Measurements from ENCODE around the gene C1orf116.

The C1orf116 gene

DNA sequence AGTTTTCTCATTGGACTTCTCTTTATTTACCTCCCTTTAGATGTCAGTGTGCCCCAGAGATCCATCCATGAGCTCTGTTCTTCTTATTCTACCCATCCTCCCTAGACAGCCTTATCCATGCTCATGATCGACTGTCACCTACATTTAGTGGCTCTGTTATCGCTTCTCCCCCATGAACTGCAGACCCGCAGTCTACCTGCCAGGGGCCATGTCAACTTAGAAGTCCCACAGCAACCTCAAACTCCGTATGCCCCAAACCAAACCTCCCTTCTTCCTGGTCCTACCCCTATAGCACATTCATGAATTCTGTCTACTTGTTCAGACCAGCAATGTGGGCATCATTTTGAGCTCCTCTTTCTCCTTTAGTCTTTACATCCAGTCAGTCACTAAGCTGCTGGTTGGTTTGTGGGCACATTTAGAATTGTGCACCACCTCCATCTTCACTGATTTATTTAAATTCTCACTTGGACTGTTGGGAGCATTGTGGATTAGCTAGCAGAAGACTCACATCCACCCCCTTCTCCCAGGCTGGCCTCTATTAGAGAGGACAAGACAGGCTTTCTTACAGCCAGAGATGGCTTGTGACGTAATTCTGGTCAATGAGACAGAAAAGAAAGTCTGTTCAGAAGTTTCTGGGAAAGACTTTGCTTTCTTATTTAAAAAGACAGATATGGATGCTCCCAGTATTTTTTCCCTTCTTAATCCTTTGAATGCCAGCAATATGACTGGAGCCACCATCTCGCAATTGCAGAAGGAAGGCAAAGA lies 19.1 kb downstream of the C1orf116 start:
- H3K4me3 ChIP-seq (ENCODE audit: low read length) = no peak overlapping the region
- TF ChIP-seq ZNF274 (IDR thresholded peaks at IDR 0.05; ENCODE audit: low read depth, low read length) = no peak

DNA sequence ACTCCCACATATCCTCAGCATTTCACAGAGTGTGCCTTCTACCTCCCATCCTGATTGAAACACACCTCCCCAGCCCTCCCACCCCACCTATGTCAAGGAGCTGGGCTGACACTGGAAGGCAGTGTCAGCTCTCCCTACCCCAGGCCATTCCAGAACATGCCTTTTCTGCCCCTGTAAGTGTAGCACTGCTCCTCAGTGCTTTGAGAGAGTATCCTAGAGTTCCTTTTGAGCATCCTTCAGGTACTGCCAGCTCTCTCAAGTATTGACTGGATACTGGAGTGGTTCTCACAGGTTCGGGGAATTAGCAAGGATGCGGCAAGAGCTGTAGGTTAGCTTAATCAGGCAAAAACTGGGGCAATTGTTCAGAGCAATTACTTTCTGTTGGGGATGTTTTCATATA lies 21.8 kb downstream of the C1orf116 start:
- H3K4me3 ChIP-seq (ENCODE audit: low read length) = no peak overlapping the region
- no peak for TF ChIP-seq ZNF274 (IDR thresholded peaks at IDR 0.05; ENCODE audit: low read depth, low read length)

DNA sequence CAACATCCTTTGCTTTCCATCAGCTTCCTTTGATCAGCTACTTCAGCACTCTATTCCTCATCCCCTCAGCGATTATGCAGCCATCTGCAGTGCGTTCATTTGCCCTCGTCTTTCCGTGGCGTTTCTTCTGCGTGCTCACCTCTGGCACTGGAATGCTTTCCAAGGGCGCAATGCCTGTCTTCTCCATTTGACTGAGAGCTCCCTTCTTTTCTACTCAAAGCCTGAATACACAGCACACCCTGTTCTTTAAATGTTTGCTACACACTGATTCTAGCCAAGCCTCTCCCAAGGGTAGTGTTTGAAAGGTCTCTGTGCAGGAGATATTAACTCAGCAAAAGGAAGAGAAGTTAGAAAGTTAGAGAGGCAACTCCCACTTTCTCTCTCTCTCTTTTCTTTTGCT lies 22.6 kb downstream of the C1orf116 start:
- no peak for TF ChIP-seq ZNF274 (IDR thresholded peaks at IDR 0.05; ENCODE audit: low read depth, low read length)

DNA sequence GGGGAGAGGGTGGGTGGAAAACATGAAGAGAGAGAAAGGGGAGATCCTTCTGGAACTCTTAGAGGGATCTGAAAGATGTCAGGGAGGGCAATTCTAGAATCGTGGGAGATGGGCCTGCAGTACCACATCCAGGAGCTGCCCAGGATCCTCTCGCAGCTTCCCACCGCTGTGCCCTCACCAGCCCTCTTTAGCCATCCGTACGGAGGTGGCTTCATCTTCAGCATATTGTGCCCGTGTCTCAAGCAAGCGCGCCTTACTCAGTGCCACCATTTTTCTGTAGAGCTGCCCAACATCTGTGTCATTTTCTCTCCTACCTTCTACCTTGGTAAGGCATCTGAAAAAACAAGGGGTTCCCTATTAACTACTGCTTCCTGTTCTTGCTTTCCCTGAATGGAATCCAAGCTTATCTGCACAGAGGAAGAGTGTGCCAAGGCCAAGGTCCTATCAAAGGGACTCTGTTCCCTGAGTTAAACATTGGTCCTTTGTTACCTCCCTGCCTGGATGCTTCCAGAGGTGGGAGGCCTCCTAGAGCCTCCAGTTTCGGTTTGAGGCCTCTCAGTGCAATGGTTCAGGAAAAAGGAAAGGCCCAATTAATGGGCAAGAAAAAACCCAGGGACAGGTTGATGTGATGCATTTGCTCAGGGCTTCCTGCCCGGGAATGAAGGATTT lies 23.2 kb downstream of the C1orf116 start:
- TF ChIP-seq ZNF274 (IDR thresholded peaks at IDR 0.05; ENCODE audit: low read depth, low read length) = no peak
- H3K4me3 ChIP-seq (ENCODE audit: low read length) = no peak overlapping the region

More for the DNA sequence above, 22.6 kb downstream of the C1orf116 start:
- H3K4me3 ChIP-seq (ENCODE audit: low read length) = no peak overlapping the region

DNA sequence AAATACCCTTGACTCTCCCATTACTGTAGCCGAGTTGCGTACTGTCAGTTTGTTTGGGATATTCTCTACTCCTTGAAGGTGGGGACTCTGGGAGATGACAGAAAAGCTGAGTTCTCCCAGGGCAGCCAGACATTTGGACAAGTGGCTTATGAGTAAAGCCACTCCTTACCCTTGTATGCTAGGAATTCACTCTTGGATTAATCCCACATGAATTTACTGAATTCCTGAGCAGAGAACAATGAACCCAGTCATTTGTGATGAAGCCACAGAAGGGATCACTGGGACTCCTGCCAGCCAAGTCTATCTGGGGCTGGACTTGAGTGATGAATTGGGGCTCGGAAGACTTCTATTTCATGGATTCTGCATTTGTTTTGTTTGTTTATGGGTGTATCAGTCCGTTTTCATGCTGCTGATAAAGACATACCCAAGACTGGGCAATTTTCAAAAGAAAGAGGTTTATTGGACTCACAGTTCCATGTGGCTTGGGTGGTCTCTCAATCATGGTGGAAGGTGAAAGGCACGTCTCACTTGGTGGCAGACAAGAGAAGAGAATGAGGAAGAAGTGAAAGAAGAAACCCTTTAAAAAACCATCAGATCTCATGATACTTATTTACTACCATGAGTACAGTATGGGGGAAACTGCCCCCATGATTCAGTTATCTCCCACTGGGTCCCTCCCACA lies 25.1 kb downstream of the C1orf116 start:
- H3K4me3 ChIP-seq (ENCODE audit: low read length) = no peak overlapping the region
- no peak for TF ChIP-seq ZNF274 (IDR thresholded peaks at IDR 0.05; ENCODE audit: low read depth, low read length)

DNA sequence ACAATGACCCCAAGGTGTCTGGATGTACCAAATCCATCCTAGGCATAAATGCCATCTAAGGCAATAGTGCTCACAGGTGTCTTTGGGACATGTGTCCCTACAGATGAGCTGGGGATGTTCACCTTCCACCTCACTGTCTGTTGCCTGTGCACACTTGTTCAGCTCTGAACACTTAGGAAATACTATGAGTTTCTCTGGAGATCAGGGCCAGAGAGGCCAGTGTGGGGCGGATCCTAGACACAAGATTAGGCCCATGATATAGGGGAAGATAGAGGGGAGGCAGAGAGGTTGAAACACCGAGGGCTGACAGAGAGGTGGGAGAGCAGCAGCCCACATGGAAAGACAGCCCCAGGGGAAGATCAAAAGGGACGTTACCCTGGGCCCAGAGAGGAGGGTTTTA lies 25.6 kb downstream of the C1orf116 start:
- H3K4me3 ChIP-seq (ENCODE audit: low read length) = no peak overlapping the region
- no peak for TF ChIP-seq ZNF274 (IDR thresholded peaks at IDR 0.05; ENCODE audit: low read depth, low read length)

DNA sequence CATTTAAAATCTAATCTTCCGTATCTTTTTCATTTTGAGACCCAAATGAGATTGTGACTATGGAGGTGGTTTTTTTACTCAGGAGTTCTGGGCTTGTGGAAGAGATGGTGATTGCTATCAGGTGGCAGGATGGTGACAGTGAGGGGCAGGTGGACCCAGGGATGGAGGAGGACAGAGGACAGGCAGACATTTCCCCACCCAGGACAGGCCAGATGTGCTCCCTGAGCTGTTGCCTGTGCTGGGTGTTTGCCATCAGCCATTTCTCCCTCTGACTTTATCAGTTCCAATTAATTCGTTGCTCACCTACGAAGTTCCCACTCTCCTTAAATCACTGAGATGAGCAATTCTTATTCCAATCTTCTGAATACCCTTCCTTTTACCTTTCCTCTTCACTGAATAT lies 26.5 kb downstream of the C1orf116 start:
- no peak for TF ChIP-seq ZNF274 (IDR thresholded peaks at IDR 0.05; ENCODE audit: low read depth, low read length)
- H3K4me3 ChIP-seq (ENCODE audit: low read length) = no peak overlapping the region

DNA sequence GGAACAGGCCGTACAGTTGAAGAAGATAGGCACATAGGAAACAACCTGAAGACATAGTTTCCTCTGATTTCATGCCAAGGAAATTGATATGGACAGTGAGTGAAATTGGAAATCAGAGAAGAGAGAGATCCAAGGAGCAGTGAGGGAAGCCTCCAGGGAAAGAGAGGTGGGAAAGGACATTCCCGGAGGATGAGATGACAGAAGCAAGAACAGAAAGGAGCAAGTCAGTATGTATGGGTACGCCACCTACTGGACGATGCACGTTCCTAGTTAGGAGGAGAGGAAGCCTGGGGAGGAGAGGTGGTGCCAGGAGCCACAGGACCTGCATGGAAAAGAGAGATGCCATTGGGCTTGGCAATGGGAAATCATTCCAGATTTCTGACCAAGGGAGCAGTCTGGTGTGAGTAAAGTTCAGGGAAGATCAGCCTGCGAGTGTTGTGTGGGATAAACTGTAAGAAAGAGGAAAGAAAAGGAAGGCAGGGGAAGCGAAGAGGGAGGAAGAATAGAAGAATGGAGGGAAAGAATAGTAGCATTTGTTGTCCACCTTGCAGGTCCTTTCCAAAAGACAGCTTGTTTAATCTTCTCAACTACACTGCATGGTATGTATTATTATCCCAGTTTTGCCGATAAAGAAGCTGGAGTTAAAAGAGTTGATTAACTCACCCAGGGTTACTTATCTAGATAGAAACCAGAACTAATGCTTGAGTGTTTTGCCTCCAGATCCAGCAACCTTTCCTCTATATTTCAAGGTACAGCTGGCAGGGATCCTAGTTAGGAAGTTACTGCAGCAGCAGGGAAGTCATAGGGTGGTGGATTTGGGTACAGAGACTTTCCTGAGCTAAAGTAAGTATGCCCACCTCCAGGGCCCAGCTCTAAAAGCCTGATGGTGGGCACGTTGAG lies 27.4 kb downstream of the C1orf116 start:
- TF ChIP-seq ZNF274 (IDR thresholded peaks at IDR 0.05; ENCODE audit: low read depth, low read length) = no peak
- H3K4me3 ChIP-seq (ENCODE audit: low read length) = no peak overlapping the region

DNA sequence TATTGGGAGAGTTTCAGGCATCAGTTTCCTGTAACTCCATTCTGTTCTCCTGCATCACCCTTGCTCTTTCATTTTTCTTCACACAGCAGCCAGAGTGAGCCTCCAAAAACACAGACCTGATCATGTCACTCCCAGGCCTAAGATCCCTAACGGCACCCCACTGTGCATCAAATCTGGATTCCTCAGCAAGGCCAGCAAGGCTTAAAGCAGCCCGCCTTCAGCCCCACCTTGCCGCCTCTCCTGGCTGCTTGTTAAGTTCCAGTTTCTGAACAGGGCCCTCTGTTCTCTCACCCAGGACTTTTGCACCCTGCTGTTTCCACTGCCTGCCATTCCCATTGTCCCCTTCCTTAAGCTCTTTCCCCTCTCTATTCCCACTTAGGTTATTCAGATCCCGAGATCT lies 29.3 kb downstream of the C1orf116 start:
- no peak overlapping the region for H3K4me3 ChIP-seq (ENCODE audit: low read length)
- TF ChIP-seq ZNF274 (IDR thresholded peaks at IDR 0.05; ENCODE audit: low read depth, low read length) = no peak

DNA sequence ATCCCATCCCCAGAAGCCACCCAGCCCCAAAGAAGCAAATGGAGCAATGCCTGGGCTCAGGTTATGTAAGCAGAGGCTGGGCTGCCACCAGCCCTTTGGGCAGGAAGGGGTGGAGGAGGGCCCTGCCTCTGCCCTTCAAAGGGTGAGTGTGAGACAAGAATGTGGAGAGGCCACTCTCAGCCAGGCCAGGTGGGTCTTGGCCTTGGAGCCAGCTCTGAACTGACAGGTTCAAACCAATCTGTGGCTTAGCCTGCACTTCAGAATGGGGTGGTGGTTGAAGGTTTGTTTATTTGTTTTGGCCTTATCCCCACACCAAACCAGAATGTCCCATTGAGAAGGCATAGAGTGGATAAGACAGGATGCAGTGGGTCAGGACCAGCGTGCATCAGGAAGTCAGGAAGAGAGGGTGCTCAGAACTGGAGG lies 29.8 kb downstream of the C1orf116 start:
- no peak overlapping the region for H3K4me3 ChIP-seq (ENCODE audit: low read length)
- no peak for TF ChIP-seq ZNF274 (IDR thresholded peaks at IDR 0.05; ENCODE audit: low read depth, low read length)

DNA sequence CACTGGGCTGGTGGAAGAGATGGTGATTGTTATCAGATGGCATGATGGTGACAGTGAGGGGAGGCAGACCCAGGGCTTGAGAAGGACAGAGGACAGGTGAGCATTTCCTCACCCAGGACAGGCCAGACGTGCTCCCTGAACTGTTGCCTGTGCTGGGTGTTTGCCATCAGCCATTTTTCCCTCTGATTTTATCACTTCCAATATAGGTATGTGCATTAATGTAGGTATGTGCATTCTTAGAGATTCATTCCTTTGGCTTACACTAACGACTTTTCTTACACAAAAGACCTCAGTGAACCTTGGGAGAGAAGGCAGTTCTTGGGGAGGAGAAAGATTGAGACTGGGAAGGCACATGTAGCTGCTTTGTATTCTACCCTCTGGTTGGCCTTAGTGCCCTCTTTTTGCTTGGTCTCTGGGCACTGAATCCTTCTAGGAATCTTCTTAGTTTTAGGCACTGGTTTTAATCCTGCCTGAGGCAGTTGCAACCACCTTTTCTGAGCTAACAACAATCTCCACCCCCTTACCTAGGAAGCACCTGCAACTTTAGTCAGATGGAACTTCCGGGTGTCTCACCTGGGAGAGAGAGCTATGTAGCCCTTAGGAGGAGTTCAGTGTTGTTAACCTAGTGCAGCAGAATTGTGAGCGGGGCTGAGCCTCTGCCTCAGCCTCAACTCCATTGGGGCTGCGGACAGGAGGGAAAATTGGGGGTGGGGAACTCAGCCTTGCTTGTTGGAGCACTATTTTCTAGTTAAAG lies 30.9 kb downstream of the C1orf116 start:
- no peak overlapping the region for H3K4me3 ChIP-seq (ENCODE audit: low read length)
- TF ChIP-seq ZNF274 (IDR thresholded peaks at IDR 0.05; ENCODE audit: low read depth, low read length) = no peak

DNA sequence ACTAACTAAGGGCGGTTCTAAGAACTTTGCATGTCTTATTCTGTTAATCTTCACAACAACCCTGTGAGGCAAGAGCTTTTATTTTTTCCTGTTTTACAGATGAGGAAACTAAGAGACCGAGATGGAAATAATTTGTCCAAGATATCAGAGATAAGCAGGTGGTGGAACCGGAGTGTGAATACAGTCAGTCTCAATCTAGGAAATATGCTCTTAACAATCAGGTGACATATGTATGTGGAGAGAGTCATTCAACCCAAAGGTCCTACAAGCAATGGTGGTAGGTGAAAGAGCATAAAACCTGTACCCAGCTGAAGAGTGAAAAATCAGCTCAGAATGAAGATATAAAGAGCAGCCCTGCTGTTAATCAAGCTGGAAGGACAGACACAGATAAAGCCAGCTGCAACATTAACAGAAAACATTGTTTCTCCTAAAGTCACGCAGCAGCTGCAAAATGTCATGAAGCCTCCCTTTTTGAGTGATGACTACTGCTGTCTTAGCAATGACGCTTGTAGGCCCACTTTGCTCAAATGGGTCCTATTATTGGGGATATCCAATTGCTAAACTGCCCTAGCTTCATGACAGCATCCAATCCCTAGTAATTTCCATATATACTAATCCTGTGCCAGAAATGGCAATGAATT lies 31.8 kb downstream of the C1orf116 start:
- H3K4me3 ChIP-seq (ENCODE audit: low read length) = no peak overlapping the region
- no peak for TF ChIP-seq ZNF274 (IDR thresholded peaks at IDR 0.05; ENCODE audit: low read depth, low read length)

DNA sequence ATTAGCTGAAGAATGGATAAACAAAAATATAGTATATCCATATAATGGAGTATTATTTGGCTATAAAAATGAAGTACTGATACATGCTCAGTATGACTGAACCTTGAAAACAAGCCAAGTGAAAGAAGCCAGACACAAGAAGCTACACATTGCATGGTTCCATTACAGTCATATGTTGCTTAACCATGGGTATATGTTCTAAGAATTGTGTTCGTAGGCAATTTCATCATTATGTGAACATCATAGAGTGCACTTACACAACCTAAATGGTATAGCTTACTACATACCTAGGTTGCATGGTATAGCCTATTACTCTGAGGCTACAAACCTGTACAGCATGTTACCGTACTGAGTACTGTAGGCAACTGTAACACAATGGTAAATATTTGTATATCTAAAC lies 33.7 kb downstream of the C1orf116 start:
- no peak for TF ChIP-seq ZNF274 (IDR thresholded peaks at IDR 0.05; ENCODE audit: low read depth, low read length)
- H3K4me3 ChIP-seq (ENCODE audit: low read length) = no peak overlapping the region
